Measurements from ENCODE around the gene HTRA1. TPM values are rescaled to one million over a fixed set of nuclear protein-coding genes. Genes with fewer than 3 reads are reported as not detected.

Gene HTRA1
- polyA plus RNA-seq, 1 donor = 69.8 TPM

DNA sequence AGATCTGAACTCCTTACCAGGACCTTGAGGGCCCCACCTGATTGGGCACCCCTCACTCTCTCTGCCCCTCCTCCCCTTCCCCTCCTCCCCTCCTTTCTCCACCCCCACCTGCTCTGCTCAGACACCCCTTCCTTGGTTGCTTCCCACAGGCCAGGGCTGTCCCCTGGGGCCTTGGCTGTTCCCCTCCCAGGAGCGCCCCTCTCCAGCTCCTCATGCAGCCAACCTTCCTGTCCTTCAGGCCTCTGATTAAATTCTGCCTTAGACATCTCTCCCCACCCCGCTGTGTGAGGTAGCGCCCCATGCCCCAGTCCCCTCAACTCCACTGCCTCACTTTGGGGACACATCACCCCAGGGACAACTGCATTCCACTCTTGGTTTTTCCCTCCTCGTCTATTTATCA lies 32.4 kb downstream of the HTRA1 start:
- no peaks in the 10 kb centered on the region for H3K27me3 ChIP-seq (ENCODE audit: control insufficient read depth, insufficient read depth, low read length)
- no peak overlapping the region for H3K4me3 ChIP-seq (ENCODE audit: low read length)
- DNase-seq = no peak
- H3K4me1 ChIP-seq (ENCODE audit: control insufficient read depth, insufficient read depth, low read length) = no peaks in the 10 kb centered on the region
- no CpG with 5 or more reads among the region's 4 CpGs for WGBS (ENCODE audit: insufficient coverage, low lambda C conversion rate)
- H3K27ac ChIP-seq (ENCODE audit: low read length) = no peak overlapping the region
- no peaks in the 10 kb centered on the region for H3K9me3 ChIP-seq (ENCODE audit: control insufficient read depth, low read depth, low read length)
- H3K36me3 ChIP-seq (ENCODE audit: control insufficient read depth, insufficient read depth, low read length) = peaks cover 6% of the 10 kb centered on the region

DNA sequence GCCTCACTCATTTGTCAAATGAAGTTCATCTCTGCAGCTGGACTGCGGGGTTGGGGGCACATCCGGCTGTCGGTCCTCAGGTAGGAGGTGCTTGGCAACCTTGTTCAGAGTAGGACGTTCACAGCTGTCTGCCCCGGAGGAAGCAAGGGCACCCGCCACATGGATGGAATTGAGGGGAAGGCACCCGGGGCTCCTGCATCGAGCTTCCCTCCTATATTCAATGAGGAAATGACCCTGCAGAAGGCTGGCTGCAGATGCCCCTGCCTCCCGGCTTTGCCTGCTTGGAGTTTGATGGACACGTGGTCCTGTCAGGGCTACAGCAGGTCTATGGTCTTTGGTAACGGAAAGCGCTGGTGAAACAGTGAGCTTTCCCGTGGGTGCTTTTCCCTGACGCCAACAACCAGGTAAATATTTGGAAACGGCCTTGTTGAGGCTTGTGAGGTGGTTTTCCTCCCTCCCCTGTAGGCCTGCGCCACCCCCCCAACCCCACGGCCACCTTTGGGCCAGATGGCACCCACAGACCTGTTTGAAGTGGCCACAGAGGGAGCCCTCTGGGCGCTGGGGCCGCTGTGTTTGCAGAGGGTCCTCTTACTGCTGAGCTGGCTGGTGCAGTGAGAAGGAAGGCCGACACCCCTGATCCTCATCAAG lies 32.9 kb downstream of the HTRA1 start:
- Histone ChIP-seq H3K9me3 (ENCODE audit: control insufficient read depth, low read depth, low read length) (no peaks in the 10 kb centered on the region), H3K4me1 (ENCODE audit: control insufficient read depth, insufficient read depth, low read length) (peaks cover under 1% of the 10 kb centered on the region), H3K4me3 (ENCODE audit: low read length) (no peak overlapping the region), H3K27ac (ENCODE audit: low read length) (no peak overlapping the region), H3K36me3 (ENCODE audit: control insufficient read depth, insufficient read depth, low read length) (peaks cover 6% of the 10 kb centered on the region), H3K27me3 (ENCODE audit: control insufficient read depth, insufficient read depth, low read length) (no peaks in the 10 kb centered on the region)
- DNase-seq = no peak
- no CpG with 5 or more reads among the region's 20 CpGs for WGBS (ENCODE audit: insufficient coverage, low lambda C conversion rate)

DNA sequence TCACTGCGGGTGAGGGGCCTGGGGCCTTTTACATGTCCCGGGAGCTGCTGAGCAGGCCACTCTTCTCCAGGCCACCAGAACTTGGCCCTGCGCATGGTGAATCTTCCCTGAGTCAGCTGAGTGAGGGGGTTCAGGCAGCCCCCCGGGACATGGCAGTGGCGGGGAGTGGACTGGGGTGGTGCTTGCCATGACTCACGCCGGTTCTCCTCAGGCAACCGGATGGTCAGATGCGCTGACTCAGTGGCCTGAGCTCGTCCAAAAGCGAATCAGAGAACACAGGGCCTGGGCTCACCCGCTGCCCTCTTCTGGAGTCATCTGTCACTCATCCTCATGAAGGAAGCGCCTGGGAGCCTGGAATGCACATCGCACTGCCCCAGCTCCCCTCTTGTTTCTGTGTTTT lies 33.5 kb downstream of the HTRA1 start:
- H3K27me3 ChIP-seq (ENCODE audit: control insufficient read depth, insufficient read depth, low read length) = no peaks in the 10 kb centered on the region
- peaks cover 6% of the 10 kb centered on the region for H3K4me1 ChIP-seq (ENCODE audit: control insufficient read depth, insufficient read depth, low read length)
- WGBS (ENCODE audit: insufficient coverage, low lambda C conversion rate) = 80% methylated on average over 1 of the region's 14 CpGs
- H3K9me3 ChIP-seq (ENCODE audit: control insufficient read depth, low read depth, low read length) = no peaks in the 10 kb centered on the region
- H3K27ac ChIP-seq (ENCODE audit: low read length) = no peak overlapping the region
- H3K4me3 ChIP-seq (ENCODE audit: low read length) = no peak overlapping the region
- H3K36me3 ChIP-seq (ENCODE audit: control insufficient read depth, insufficient read depth, low read length) = peaks cover 4% of the 10 kb centered on the region
- no peak for DNase-seq

DNA sequence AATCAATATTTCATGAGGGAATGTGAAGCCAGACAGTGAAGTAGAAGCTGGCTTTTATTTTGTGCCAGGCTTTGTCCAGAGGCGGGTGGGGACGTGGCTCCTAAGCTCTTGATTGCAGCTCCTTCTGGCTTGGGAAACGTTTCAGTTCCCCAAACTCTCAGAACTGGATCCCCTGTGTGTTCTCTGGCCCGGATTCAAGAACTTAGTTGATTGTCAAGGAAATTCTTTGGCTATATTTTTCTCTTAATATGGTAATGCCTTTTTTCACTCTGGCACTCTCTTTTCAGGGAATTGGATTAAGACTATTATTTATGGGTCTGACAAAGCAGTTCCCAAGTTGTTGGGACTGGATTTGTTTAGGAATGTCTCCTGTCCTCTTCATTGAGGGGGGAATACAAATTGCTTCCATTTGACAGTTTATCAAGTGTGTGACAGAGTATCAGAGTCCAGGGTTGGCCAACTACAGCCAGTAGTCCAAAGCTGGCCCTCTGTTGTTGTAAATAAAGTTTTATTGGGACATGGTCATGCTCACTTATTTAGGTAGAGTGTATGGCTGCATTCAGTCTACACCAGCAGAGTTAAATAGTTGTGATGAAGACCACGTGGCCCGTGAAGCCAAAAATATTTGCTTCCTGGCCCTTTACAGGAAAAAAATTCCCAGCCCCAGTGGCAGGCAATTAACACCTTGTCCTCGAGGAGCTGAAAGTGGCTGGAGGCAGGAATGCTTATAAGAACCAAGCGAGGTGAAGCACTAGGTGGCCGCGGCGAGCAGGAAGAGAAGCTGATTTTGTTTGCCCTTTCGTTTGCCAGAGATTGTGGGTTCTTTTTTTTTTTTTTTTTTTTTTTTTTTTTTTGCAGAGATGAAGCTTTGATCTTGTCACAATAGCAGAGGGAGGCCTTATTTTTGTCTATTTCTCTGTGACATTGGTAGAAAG lies 34.3 kb downstream of the HTRA1 start:
- Histone ChIP-seq H3K27me3 (ENCODE audit: control insufficient read depth, insufficient read depth, low read length) (no peaks in the 10 kb centered on the region), H3K36me3 (ENCODE audit: control insufficient read depth, insufficient read depth, low read length) (peaks cover 1% of the 10 kb centered on the region), H3K4me3 (ENCODE audit: low read length) (no peak overlapping the region), H3K9me3 (ENCODE audit: control insufficient read depth, low read depth, low read length) (no peaks in the 10 kb centered on the region), H3K27ac (ENCODE audit: low read length) (no peak overlapping the region), H3K4me1 (ENCODE audit: control insufficient read depth, insufficient read depth, low read length) (peaks cover 6% of the 10 kb centered on the region)
- no CpG with 5 or more reads among the region's 12 CpGs for WGBS (ENCODE audit: insufficient coverage, low lambda C conversion rate)
- no peak for DNase-seq

DNA sequence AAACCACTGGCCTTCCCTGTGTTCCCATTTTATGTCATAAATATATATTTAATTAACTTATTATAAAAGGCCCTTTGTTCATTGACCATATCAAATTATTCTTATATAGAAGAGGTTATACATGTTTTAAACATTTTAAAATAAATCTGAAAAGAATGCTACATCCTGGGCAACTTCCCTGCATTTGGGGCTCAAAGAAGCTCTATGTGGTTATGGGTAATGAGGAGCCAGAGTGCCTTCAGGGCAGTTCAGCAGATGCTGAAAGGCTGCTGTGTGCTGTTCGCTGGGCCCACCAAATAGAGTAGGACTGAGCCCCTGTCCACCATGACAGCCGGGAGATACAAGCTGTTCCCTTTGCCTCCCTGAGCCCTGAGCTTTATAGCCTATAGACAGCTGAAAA lies 35.9 kb downstream of the HTRA1 start:
- Histone ChIP-seq H3K9me3 (ENCODE audit: control insufficient read depth, low read depth, low read length) (no peaks in the 10 kb centered on the region), H3K4me1 (ENCODE audit: control insufficient read depth, insufficient read depth, low read length) (peaks cover 6% of the 10 kb centered on the region), H3K36me3 (ENCODE audit: control insufficient read depth, insufficient read depth, low read length) (no peaks in the 10 kb centered on the region), H3K27me3 (ENCODE audit: control insufficient read depth, insufficient read depth, low read length) (no peaks in the 10 kb centered on the region), H3K4me3 (ENCODE audit: low read length) (no peak overlapping the region), H3K27ac (ENCODE audit: low read length) (no peak overlapping the region)
- DNase-seq = no peak
- WGBS (ENCODE audit: insufficient coverage, low lambda C conversion rate) = no CpG with 5 or more reads among the region's 2 CpGs

DNA sequence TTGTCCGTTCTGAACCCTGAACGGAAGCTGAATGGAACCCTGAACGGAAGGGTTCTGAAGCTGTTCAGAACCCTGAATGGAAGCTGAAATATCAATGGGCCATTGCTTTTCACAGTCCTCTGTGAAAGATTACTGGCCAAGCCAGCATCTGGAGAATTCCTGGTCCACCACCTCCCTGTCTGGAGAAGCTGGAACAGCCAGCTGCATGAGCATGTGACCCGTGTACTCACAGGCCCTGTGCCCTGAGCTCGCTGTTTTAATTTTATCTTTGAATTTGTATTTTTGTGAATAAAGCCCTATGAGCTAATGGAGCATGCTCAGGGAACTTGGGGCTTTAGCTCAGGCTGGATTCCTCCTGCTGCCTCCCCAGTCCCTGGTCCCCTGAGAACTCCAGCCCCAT lies 37.2 kb downstream of the HTRA1 start:
- Histone ChIP-seq H3K27ac (ENCODE audit: low read length) (no peak overlapping the region), H3K27me3 (ENCODE audit: control insufficient read depth, insufficient read depth, low read length) (no peaks in the 10 kb centered on the region), H3K9me3 (ENCODE audit: control insufficient read depth, low read depth, low read length) (no peaks in the 10 kb centered on the region), H3K4me1 (ENCODE audit: control insufficient read depth, insufficient read depth, low read length) (peaks cover 6% of the 10 kb centered on the region), H3K4me3 (ENCODE audit: low read length) (no peak overlapping the region), H3K36me3 (ENCODE audit: control insufficient read depth, insufficient read depth, low read length) (no peaks in the 10 kb centered on the region)
- no peak for DNase-seq
- no CpG with 5 or more reads among the region's 5 CpGs for WGBS (ENCODE audit: insufficient coverage, low lambda C conversion rate)

DNA sequence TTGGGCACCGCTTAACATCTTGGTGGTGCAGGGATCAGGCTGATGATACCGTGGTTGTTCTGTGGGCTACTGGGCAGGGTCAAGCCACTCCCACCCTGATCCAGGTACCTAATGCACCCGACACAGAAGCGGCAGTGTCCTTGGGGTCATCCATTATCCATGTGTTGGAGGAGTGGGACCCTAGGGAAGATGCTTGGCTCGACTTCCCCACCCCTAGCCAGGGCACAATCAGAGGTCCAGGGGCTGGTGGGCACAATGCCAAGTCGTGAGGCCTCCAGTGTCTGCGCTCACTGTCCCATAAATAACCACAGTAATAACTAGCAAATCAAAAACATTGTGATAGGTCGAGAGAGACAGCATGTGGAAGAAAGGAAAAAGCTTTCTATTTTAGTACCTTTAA lies 37.7 kb downstream of the HTRA1 start:
- DNase-seq = no peak
- 75% methylated on average over 2 of the region's 8 CpGs for WGBS (ENCODE audit: insufficient coverage, low lambda C conversion rate)
- peaks cover 6% of the 10 kb centered on the region for H3K4me1 ChIP-seq (ENCODE audit: control insufficient read depth, insufficient read depth, low read length)
- no peak overlapping the region for H3K27ac ChIP-seq (ENCODE audit: low read length)
- H3K4me3 ChIP-seq (ENCODE audit: low read length) = no peak overlapping the region
- H3K9me3 ChIP-seq (ENCODE audit: control insufficient read depth, low read depth, low read length) = no peaks in the 10 kb centered on the region
- H3K36me3 ChIP-seq (ENCODE audit: control insufficient read depth, insufficient read depth, low read length) = no peaks in the 10 kb centered on the region
- H3K27me3 ChIP-seq (ENCODE audit: control insufficient read depth, insufficient read depth, low read length) = no peaks in the 10 kb centered on the region

DNA sequence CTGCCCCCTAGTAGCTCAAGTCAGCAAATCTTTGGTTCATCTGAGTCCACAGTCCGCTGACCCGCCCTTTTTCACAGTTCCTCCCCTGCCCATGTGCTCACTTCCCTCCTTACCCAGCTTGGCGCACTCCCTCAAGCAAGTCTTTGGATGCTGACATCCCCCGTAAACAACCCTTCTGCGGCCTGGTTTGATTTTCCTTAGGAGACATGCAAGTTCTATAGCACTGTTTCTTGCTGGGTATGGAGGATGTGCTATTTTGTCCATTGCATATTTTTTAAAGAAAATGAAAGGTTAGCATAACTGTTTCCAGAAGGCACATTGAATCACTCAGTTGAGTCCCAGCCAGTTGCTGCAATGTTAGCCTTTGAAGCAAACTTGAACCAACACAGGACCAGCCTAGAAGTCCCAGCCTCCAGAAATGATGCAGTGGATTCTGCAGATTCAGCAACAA lies 38.2 kb downstream of the HTRA1 start:
- no peaks in the 10 kb centered on the region for H3K36me3 ChIP-seq (ENCODE audit: control insufficient read depth, insufficient read depth, low read length)
- H3K9me3 ChIP-seq (ENCODE audit: control insufficient read depth, low read depth, low read length) = no peaks in the 10 kb centered on the region
- no peaks in the 10 kb centered on the region for H3K27me3 ChIP-seq (ENCODE audit: control insufficient read depth, insufficient read depth, low read length)
- peak; percentile 58 to 71 for DNase-seq
- H3K27ac ChIP-seq (ENCODE audit: low read length) = no peak overlapping the region
- WGBS (ENCODE audit: insufficient coverage, low lambda C conversion rate) = no CpG with 5 or more reads among the region's 5 CpGs
- H3K4me1 ChIP-seq (ENCODE audit: control insufficient read depth, insufficient read depth, low read length) = peaks cover 6% of the 10 kb centered on the region
- H3K4me3 ChIP-seq (ENCODE audit: low read length) = no peak overlapping the region

DNA sequence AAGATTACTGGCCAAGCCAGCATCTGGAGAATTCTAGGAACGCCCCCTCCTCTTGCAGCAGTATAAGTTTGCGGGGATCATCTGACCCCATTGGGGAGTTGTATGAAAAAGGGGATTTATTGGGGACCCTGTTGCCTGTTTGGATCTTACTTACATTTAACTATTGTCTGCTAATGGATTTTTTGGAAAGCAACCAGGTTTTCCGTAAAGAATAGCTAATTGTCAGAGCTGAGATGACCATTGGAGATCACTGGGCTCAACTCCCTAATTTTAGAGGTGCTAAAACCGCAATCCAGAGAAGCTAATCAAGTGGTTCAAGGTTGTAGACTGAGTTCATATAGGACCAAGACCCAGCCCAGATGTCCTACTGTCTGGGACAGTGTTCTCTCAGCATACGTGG lies 38.8 kb downstream of the HTRA1 start:
- peaks cover 6% of the 10 kb centered on the region for H3K4me1 ChIP-seq (ENCODE audit: control insufficient read depth, insufficient read depth, low read length)
- no peaks in the 10 kb centered on the region for H3K36me3 ChIP-seq (ENCODE audit: control insufficient read depth, insufficient read depth, low read length)
- no peak overlapping the region for H3K4me3 ChIP-seq (ENCODE audit: low read length)
- no peaks in the 10 kb centered on the region for H3K27me3 ChIP-seq (ENCODE audit: control insufficient read depth, insufficient read depth, low read length)
- no peaks in the 10 kb centered on the region for H3K9me3 ChIP-seq (ENCODE audit: control insufficient read depth, low read depth, low read length)
- no peak for DNase-seq
- 50% methylated on average over 2 of the region's 5 CpGs for WGBS (ENCODE audit: insufficient coverage, low lambda C conversion rate)
- H3K27ac ChIP-seq (ENCODE audit: low read length) = no peak overlapping the region

DNA sequence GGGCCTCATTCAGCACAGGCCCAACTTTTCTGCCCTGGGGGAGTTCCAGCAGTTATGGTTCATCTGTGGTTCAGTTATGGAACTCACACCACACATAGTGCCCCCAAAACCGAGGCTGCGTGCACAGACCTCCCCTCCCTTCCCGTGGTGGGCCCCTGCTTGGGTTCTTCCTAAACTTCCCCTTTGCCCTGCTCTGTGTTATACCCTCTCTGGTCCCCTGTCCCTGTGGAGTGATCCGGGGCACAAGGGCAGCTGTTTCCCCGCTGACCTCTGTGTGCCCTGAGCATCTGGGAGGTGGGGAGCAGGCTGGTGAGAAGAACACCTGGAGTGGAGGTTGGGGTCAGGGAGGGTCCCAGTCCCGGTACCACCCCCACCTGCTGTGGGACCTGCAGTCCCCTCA lies 39.4 kb downstream of the HTRA1 start:
- Histone ChIP-seq H3K4me1 (ENCODE audit: control insufficient read depth, insufficient read depth, low read length) (peaks cover 6% of the 10 kb centered on the region), H3K9me3 (ENCODE audit: control insufficient read depth, low read depth, low read length) (no peaks in the 10 kb centered on the region), H3K36me3 (ENCODE audit: control insufficient read depth, insufficient read depth, low read length) (no peaks in the 10 kb centered on the region), H3K27ac (ENCODE audit: low read length) (no peak overlapping the region), H3K4me3 (ENCODE audit: low read length) (no peak overlapping the region), H3K27me3 (ENCODE audit: control insufficient read depth, insufficient read depth, low read length) (no peaks in the 10 kb centered on the region)
- no peak for DNase-seq
- no CpG with 5 or more reads among the region's 6 CpGs for WGBS (ENCODE audit: insufficient coverage, low lambda C conversion rate)

Data from large intestine (tissue), 3 donors.